Endothelial cell of umbilical vein (primary cell): ENCODE results near the gene ZNF302. TPM values are rescaled to one million over a fixed set of nuclear protein-coding genes. Genes with fewer than 3 reads are reported as not detected.

Experiments
- BruUV-seq: library from RNA; stranded (reverse); fragments of 400-500 nt; replicated peaks from 2 replicates; lab custom pipeline; 2021; lab: Mats Ljungman, UMichigan
- CTCF ChIA-PET: fragments of 300-600, 350-600 bp; sonication (Branson Sonifier 250); formaldehyde crosslinking; loops from one replicate; lab custom pipeline; 2021; ENCODE audit warnings: antibody characterized with exemption, inconsistent platforms; lab: Charles Lee
- POLR2A ChIA-PET: fragments of 300-600, 350-600 bp; sonication (Branson Sonifier 250); formaldehyde crosslinking; loops from one replicate; lab custom pipeline; 2021; ENCODE audit warnings: antibody characterized with exemption, inconsistent platforms; lab: Charles Lee
- DNase-seq: peaks from one replicate; pipeline ENCODE4 v3.0.0-alpha.2; 2011; ENCODE audit warnings: low read depth, low spot score
- FAIRE-seq: peaks from 2 replicates; lab custom pipeline; 2011; peaks lifted over from hg19 to GRCh38; lab: Jason Lieb, UNC
- H2AFZ ChIP-seq: 2 replicates; pipeline ENCODE4 v1.6.0; 2012; ENCODE audit warnings: low read depth, low read length, control low read depth, inconsistent platforms
- H3K27ac ChIP-seq: 2 replicates; pipeline ENCODE4 v1.5.1; 2011; ENCODE audit warnings: low read depth, mild to moderate bottlenecking, control low read depth, low read length, moderate library complexity; ENCODE audit not compliant: insufficient read depth
- H3K27me3 ChIP-seq, 2 experiments: 2 replicates each; pipeline versions ENCODE4 v1.6.0 to v1.6.1; 2011; ENCODE audit warnings: low read length in 2 of 2, mixed read lengths in 1 of 2; ENCODE audit not compliant: control insufficient read depth in 2 of 2, insufficient read depth in 2 of 2
- H3K36me3 ChIP-seq, 2 experiments: 2 replicates in 1 of 2; 3 replicates in 1 of 2; pipeline ENCODE4 v1.5.1; 2011; ENCODE audit warnings: low read length in 2 of 2, mild to moderate bottlenecking in 1 of 2, moderate library complexity in 1 of 2; ENCODE audit not compliant: control insufficient read depth in 2 of 2, insufficient read depth in 2 of 2; ENCODE audit errors: extremely low read depth in 1 of 2
- H3K4me1 ChIP-seq: 3 replicates; pipeline ENCODE4 v1.5.1; 2011; ENCODE audit warnings: mild to moderate bottlenecking, low read length; ENCODE audit not compliant: control insufficient read depth, insufficient read depth; ENCODE audit errors: extremely low read depth
- H3K4me2 ChIP-seq: 2 replicates; pipeline ENCODE4 v1.6.1; 2011; ENCODE audit warnings: low read length, control low read depth, mixed read lengths; ENCODE audit not compliant: insufficient read depth
- H3K4me3 ChIP-seq, 3 experiments: fragments of 200-600 bp in 1 of 3; sonication (generic), shearing (Covaris generic) in 1 of 3; replicated peaks in 1 of 3; 2 replicates each; pipeline ENCODE4 v1.5.1; 2011 to 2016; ENCODE audit warnings: control low read depth in 3 of 3, low read length in 3 of 3, mild to moderate bottlenecking in 2 of 3, inconsistent platforms in 1 of 3, low read depth in 1 of 3, moderate library complexity in 1 of 3; ENCODE audit not compliant: insufficient read depth in 1 of 3
- H3K79me2 ChIP-seq: 2 replicates; pipeline ENCODE4 v1.6.0; 2012; ENCODE audit warnings: low read length, inconsistent platforms; ENCODE audit not compliant: control insufficient read depth, insufficient read depth
- H3K9ac ChIP-seq: replicated peaks from 2 replicates; pipeline ENCODE3; 2011; ENCODE audit warnings: low read length, control low read depth; ENCODE audit not compliant: insufficient read depth; ENCODE audit errors: extremely low read depth
- H3K9me1 ChIP-seq: replicated peaks from 3 replicates; pipeline ENCODE4 v1.6.0; 2011; ENCODE audit warnings: mild to moderate bottlenecking, low read length; ENCODE audit not compliant: control insufficient read depth, insufficient read depth; ENCODE audit errors: extremely low read depth
- H3K9me3 ChIP-seq: replicated peaks from 2 replicates; pipeline ENCODE4 v1.5.1; 2012; ENCODE audit warnings: low read length, inconsistent platforms; ENCODE audit not compliant: control insufficient read depth, insufficient read depth
- H4K20me1 ChIP-seq: replicated peaks from 2 replicates; pipeline ENCODE3; 2011; ENCODE audit warnings: mild to moderate bottlenecking, low read length; ENCODE audit not compliant: control insufficient read depth, insufficient read depth; ENCODE audit errors: extremely low read depth
- EZH2 ChIP-seq: IDR thresholded peaks from 2 replicates; pipeline ENCODE4 v1.6.1; 2012; ENCODE audit warnings: borderline replicate concordance, low read depth, mild to moderate bottlenecking, moderate library complexity, low read length, inconsistent platforms; ENCODE audit not compliant: severe bottlenecking
- FOS ChIP-seq: IDR thresholded peaks from 2 replicates; pipeline ENCODE4 v1.6.1; 2011; ENCODE audit warnings: mild to moderate bottlenecking, low read length, moderate library complexity, borderline replicate concordance; ENCODE audit not compliant: insufficient read depth
- GATA2 ChIP-seq: IDR thresholded peaks from 2 replicates; pipeline ENCODE4 v1.7.0; 2011; ENCODE audit warnings: low read depth, mild to moderate bottlenecking, moderate library complexity, mixed read lengths, low read length; ENCODE audit not compliant: insufficient read length, insufficient read depth
- JUN ChIP-seq: IDR thresholded peaks from 2 replicates; pipeline ENCODE4 v1.6.1; 2011; ENCODE audit warnings: borderline replicate concordance, low read depth; ENCODE audit not compliant: insufficient read length, insufficient read depth
- MYC ChIP-seq: IDR thresholded peaks from one replicate; pipeline ENCODE4 v1.6.1; 2011; ENCODE audit warnings: mild to moderate bottlenecking, low read depth, low read length
- POLR2A ChIP-seq: IDR thresholded peaks from 2 replicates; pipeline ENCODE4 v1.6.1; 2012; ENCODE audit warnings: low read depth, mild to moderate bottlenecking, control low read depth, low read length
- POLR2AphosphoS5 ChIP-seq: IDR thresholded peaks from 2 replicates; pipeline ENCODE4 v1.6.1; 2012; ENCODE audit warnings: low read depth, mild to moderate bottlenecking, control low read depth, low read length, moderate library complexity; ENCODE audit not compliant: insufficient read depth
- dilution Hi-C: fragments of 300-500 bp; cut with MboI; formaldehyde crosslinking; loops from one replicate; pipeline ENCODE4 v1.15.0; 2019; ENCODE audit warnings: low sequenced_read_pairs; ENCODE audit not compliant: extremely low pct_ligation_motif_present
- intact Hi-C: fragments of 100-400 bp; cut with micrococcal nuclease; formaldehyde crosslinking; loops from one replicate; pipeline ENCODE4 v1.10.0; 2022
- polyA plus RNA-seq, 4 experiments: library from polyadenylated mRNA; depleted of rRNA in 3 of 4; stranded (reverse) in 3 of 4; unstranded in 1 of 4; fragments of >200 nt; gene quantifications; 2 replicates each; pipeline versions ENCODE4 v1.2.1 to v1.2.3, GENCODE V29; 2011 to 2012; ENCODE audit warnings: missing spikeins in 1 of 4
- total RNA-seq: library from RNA; stranded (reverse); gene quantifications from 2 replicates; pipeline ENCODE4 v1.2.3, GENCODE V29; 2021
- TF ChIP-seq, protein P1 (sequence below): IDR thresholded peaks from 2 replicates; pipeline ENCODE4 v1.6.1; 2011; ENCODE audit not compliant: insufficient read depth, insufficient read length
- TF ChIP-seq, protein P2 (sequence below), 2 donors: IDR thresholded peaks; 1 replicate in 1 of 2; 2 replicates in 1 of 2; pipeline ENCODE4 v1.5.1; 2011; ENCODE audit warnings: low read length in 2 of 2, mild to moderate bottlenecking in 2 of 2, moderate library complexity in 2 of 2, control low read depth in 1 of 2, inconsistent platforms in 1 of 2, low read depth in 1 of 2; ENCODE audit not compliant: insufficient read depth in 1 of 2; ENCODE audit errors: extremely low read depth in 1 of 2

ZNF302 gene
- total and polyA plus RNA-seq, 2 donors (not counting 3 experiments of a cell fraction or from before 2014, with no cell fraction given), result 8.1 to 15.6 TPM

DNA sequence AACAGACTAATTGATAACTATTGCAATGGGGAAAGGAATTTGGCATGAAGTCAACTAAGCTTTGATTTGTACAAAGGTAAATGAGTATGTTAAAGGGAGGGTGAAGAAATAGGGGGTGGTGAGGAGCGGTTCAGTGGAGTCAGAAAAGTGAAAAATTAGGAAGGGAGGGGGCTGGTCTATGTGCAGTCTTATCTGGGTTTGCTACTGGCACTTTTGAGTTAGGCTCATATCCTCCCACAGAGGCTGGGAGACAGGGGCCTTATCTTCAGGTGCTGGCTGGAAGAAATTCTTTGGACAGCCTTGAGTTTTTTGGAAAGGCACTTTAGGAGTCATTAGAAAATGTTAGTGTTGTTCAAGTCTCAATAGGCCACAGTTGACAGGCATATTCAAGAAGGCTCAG is 11.1 kb downstream of the ZNF302 start:
- dilution Hi-C loops (no loop called here), intact Hi-C loops (no loop called here)
- DNase-seq (no peak), FAIRE-seq (no peak)
- POLR2A ChIA-PET, result no interaction called here
- peaks cover 5% of the 10 kb centered on the region for H3K4me1 ChIP-seq
- no peaks in the 10 kb centered on the region for H3K9me1 ChIP-seq
- H3K27me3 ChIP-seq, result peaks cover 2 to 3% of the 10 kb centered on the region in 2 experiments
- H2AFZ ChIP-seq, result no peak overlapping the region
- peaks cover 1 to 7% of the 10 kb centered on the region in 2 experiments for H3K36me3 ChIP-seq
- H3K27ac ChIP-seq, result no peak overlapping the region
- H3K9me3 ChIP-seq, result peaks cover 9% of the 10 kb centered on the region
- H3K4me2 ChIP-seq, result no peak overlapping the region
- H3K4me3 ChIP-seq, result no peak overlapping the region
- CTCF ChIA-PET, result no interaction called here
- H4K20me1 ChIP-seq, result no peaks in the 10 kb centered on the region
- TF ChIP-seq JUN (no peak), POLR2A (no peak), POLR2AphosphoS5 (no peak), FOS (no peak), MYC (no peak), GATA2 (no peak), EZH2 (no peak)
- TF ChIP-seq, protein P1, sequence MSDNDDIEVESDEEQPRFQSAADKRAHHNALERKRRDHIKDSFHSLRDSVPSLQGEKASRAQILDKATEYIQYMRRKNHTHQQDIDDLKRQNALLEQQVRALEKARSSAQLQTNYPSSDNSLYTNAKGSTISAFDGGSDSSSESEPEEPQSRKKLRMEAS, result no peak
- TF ChIP-seq, protein P2, sequence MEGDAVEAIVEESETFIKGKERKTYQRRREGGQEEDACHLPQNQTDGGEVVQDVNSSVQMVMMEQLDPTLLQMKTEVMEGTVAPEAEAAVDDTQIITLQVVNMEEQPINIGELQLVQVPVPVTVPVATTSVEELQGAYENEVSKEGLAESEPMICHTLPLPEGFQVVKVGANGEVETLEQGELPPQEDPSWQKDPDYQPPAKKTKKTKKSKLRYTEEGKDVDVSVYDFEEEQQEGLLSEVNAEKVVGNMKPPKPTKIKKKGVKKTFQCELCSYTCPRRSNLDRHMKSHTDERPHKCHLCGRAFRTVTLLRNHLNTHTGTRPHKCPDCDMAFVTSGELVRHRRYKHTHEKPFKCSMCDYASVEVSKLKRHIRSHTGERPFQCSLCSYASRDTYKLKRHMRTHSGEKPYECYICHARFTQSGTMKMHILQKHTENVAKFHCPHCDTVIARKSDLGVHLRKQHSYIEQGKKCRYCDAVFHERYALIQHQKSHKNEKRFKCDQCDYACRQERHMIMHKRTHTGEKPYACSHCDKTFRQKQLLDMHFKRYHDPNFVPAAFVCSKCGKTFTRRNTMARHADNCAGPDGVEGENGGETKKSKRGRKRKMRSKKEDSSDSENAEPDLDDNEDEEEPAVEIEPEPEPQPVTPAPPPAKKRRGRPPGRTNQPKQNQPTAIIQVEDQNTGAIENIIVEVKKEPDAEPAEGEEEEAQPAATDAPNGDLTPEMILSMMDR (IDR thresholded peaks at IDR 0.05; ENCODE audit: extremely low read depth in 1 of 2, insufficient read depth in 1 of 2, low read depth in 1 of 2, low read length in 2 of 2), result no peak
- no TSS peak for BruUV-seq
- no peak overlapping the region for H3K9ac ChIP-seq
- no peaks in the 10 kb centered on the region for H3K79me2 ChIP-seq
